HG03280 (cell line): Measurements from ENCODE around the gene BTBD19.
A peak's percentile ranks its signal among the peaks of the same experiment; 100 is the strongest.
"Not testable (repeated sequence)": the region's sequence is repeated elsewhere in the genome, so short reads cannot be mapped to it uniquely, and the experiment has no call there.

ENCODE experiments used
- ATAC-seq: cut with Tn5 transposase; IDR thresholded peaks from one replicate; pipeline ENCODE4 v1.9.1; 2021; ENCODE audit warnings: mild to moderate bottlenecking, moderate library complexity; ENCODE audit not compliant: unreplicated experiment

The BTBD19 gene

DNA sequence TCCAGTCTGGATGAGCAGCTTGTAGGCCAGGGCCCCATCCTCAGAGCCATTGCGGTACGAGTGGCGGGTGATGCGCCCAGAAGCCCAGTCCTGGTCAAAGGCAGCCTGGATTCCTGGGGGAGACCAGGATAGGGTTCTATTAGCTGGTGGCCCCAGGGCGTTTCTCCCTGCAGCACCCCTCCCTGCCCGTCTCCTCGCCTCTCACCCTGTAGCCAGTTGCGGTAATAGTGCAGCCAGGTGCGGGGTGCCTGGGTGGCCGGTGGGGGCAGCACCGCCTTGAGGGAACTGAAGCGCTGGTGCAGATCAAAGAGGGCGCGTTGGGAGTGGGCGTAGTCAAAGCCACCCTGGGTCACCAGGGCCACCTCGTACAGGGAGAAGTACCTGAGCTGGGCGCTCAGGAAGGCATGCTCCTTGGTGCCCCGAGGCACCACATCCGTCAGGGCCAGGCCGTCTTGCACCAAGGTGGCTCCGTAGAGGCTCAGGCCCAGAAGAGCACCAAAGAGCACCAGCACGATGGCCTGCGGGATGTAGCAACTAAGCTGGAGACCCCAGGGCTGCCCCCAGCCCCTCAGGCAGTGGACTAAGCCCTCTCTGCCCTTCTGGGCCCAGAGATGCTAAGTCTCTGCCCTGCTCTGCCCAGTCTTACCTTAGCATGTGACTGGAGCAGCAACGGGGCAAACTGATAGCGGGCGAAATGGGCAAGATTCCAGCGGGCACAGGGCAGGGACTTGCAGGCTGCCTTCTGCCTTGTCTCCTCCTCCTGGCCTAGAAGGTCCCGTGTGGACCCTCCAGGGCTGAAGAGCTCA is 19.1 kb downstream of the BTBD19 start:
- ATAC-seq: no peak

- ATAC-seq: no peak
Observed at GRCh38 chr1:44828003-44828651, 19.8 kb downstream of the BTBD19 start.

- ATAC-seq: no peak
Observed at GRCh38 chr1:44828841-44829440, 20.6 kb downstream of the BTBD19 start.

DNA sequence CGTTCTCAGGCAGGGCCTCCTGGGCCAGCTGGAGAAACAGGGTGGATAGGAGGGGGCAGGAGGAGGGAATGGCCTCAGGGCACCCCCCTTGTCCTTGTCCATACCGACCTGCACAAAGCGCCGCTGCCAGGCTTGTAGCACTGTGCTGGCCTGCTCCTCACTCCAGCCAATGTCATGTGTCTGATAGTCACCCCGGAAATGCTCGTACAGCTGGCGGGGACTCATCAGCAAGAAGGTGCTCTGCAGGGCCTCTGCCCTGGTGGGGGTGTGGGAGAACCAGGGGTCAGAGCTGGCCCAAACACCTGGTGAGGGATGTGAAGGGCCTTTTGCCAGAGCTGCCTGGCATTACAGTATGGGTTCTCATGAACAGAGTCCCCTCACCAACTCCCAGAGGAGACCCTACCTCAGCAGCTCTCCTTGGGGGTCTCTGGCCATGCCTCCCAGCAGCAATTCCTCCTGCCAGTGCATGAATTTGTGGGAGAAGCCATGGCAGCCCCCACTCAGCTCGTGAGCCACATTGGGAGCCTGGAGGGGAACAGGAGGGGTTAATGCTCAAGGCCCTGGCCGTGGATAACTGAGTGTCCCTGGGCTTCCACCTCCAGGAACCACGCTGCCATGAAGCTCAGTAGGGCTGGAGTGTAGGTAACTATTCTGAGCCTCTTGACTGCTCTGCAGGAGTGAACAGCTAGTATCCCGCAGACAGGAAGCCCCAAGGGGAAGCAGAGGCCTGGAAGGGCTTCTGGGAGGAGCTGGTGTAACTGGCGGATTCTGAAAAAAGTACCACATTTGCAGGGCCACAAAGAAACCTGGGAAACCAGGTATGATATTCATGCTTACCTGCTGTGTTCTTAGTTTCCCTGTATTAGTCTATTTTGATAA is 21.4 kb downstream of the BTBD19 start:
- ATAC-seq: no peak

GRCh38 chr1:44830900-44831304 is 22.6 kb downstream of the BTBD19 start:
- no peak for ATAC-seq

GRCh38 chr1:44831516-44831915 is 23.2 kb downstream of the BTBD19 start:
- no peak for ATAC-seq

GRCh38 chr1:44832056-44832705 is 23.9 kb downstream of the BTBD19 start:
- no peak for ATAC-seq

DNA sequence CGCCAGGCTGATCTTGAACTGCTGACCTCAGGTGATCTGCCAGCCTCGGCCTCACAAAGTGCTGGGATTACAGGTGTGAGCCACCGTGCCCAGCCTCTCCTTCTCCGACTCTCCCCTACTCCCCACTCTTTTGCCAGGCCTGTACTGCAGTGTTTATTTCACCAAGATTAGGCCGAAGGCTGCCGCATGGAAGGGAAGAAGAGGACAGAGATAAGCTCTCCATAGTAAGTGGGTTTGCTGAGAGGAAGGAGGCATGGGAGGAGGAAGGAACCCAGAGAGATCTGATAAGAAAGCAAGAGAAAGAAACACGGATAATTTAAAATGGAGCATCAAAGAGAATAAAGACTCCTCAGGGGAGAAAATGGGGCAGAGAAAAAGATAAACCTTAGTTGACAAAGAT is 26.0 kb downstream of the BTBD19 start:
- ATAC-seq: no peak

- peak; percentile 67 for ATAC-seq
Observed at GRCh38 chr1:44835738-44836675, 27.7 kb downstream of the BTBD19 start.

DNA sequence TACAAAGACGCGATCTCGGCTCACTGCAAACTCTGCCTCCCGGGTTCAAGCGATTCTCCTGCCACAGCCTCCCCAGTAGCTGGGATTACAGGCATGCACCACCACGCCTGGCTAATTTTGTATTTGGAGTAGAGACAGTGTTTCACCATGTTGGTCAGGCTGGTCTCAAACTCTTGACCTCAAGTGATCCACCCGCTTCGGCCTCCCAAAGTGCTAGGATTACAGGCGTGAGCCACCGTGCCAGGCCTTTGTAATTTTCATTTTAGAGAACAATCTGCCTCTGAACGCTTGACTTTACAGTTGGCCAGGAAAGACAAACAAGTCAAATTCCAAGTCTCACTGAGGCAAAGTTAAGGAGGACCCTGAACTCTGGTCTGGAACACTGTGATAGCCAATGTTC is 30.0 kb downstream of the BTBD19 start:
- ATAC-seq: not testable (repeated sequence)

DNA sequence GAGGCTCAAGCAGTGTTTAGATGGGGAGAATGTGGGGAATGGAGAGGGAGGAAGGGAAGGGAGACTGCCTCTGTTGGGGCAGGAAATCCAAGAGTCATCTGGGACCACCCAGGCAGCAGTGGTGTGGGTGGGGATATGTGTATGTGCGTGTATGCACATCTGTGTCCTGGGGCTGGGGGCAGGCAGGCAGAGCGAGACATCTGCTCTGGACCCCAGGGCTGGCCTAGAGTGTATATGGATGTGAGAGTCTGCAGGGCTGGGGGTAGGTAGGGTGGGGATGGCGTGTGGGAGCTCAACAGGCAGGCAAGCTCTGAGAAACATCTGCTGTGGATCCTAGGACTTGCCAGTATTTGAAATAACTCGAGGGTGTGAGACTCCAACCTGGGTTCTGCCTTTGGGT is 31.3 kb downstream of the BTBD19 start:
- ATAC-seq: no peak

GRCh38 chr1:44842486-44842861 is 34.2 kb downstream of the BTBD19 start:
- ATAC-seq: no peak

DNA sequence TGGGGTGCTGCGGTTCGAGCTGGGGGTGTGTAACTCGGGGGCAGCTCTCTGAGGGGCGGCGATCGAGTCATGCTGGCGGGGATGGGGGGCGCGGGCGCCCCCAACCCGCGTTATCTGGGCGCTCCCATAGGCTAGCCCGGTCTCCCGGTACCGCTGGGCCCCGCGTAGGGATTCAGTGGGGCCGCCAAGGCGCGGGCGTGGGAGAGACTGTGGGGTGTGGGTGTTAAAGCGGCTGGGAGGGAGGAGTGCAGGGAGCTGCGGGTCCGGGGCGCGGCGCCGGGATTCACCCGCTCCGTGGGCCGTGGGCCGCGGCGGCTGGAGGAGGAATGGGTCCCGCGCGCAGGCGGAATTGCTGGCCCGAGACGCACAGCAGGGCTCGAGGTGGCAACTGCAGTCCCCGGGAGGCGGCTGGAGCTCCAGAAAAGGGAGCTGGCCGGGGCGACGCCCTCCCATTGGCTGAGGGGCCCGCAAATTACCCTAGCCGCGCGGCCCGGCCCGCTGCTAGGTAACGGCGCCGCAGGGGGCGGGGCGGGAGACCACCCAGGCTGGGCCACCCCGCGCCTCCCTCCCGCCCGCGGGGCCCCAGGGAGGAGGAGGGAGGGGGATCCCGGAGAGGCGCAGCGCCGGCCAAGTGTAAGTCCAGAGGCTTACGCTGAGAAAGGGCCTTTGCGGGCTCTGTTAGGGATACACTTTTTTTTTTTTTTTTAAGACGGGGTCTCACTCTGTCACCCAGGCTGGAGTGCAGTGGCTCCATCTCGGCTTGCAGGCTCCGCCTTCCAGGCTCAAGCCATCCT is 34.7 kb downstream of the BTBD19 start, which contains the start of gene PTCH2:
TSS of gene PTCH2 (minus strand) at position 392 of the 794 bp plus-strand sequence. CDS start at position 71, 321 bp downstream.
- ATAC-seq: no peak

DNA sequence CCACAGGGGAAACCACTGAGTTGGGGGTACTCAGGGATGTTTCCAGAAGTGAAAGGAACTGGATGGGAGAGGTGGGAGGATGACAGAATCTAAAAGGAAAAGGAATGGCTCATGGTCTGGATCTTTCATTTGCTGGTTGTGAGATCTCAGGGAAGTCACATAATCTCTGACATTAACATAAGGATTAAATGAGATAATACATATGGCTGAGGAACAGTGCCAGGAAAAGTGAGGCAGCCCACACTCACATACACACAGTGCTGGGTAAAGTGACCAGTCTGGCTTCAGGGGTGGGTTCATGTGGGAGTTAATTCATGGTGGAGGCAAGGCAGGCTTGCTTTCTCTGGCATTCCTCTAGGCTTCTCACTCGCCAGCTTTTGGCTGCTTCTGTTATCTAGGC is 38.7 kb downstream of the BTBD19 start:
- no peak for ATAC-seq

GRCh38 chr1:44847845-44848244 is 39.5 kb downstream of the BTBD19 start:
- ATAC-seq: no peak

- ATAC-seq: no peak
Observed at GRCh38 chr1:44848456-44849181, 40.3 kb downstream of the BTBD19 start.

DNA sequence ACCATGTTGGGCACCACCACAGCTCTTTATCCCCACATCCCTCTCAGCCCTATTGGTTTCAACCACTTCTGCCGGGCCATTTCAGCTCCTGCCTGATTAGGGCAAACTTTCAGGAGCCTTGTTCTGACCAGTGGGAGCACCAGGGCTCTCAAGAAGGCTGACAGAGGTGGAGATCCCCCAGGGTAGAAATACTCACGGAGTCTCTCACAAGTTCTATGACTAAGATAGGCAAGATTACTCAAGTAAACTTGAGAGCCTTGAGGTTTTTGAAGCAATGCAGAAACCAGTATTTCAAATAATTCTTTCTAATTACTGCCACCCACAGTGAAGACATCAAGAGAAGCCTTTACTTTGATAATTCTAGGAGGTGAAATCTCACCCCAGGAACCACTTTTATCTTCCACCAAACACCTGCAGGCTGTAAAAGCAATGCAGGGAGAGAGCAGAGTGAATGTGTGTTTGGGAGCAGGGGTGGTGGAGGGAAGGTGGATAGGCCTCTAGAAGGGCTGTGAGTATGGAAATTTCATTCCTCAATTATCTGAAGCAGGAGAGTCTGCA is 41.3 kb downstream of the BTBD19 start:
- no peak for ATAC-seq

GRCh38 chr1:44851308-44851707 is 43.0 kb downstream of the BTBD19 start:
- no peak for ATAC-seq
